PC-3 (cell line): ENCODE data around the gene SNTA1.

Source experiments
- CTCF ChIP-seq: fragments of 300-600 bp; sonication (generic); conservative IDR thresholded peaks from 2 replicates; pipeline ENCODE4 v1.5.1; 2017; ENCODE audit warnings: antibody characterized with exemption, low read depth, mild to moderate bottlenecking, low read length
- EZH2 ChIP-seq: fragments of 300-600 bp; sonication (generic); IDR thresholded peaks from one replicate; pipeline ENCODE4 v1.6.1; 2017; ENCODE audit warnings: antibody characterized with exemption, mild to moderate bottlenecking, low read length; ENCODE audit not compliant: unreplicated experiment

- no peak for TF ChIP-seq CTCF
- no peak for TF ChIP-seq EZH2
Observed at GRCh38 chr20:33411242-33411641, 32.3 kb downstream of the SNTA1 start.
